Measurements from ENCODE around the gene COBLL1.
"Not testable (repeated sequence)": the region's sequence is repeated elsewhere in the genome, so short reads cannot be mapped to it uniquely, and the experiment has no call there.

The COBLL1 gene

GRCh38 chr2:164785457-164785856 is 56.2 kb downstream of the COBLL1 start:
- peak; percentile 45 for DNase-seq

GRCh38 chr2:164784376-164784775 is 57.2 kb downstream of the COBLL1 start:
- peak; percentile 58 for DNase-seq

- DNase-seq: peak; percentile 46
Observed at GRCh38 chr2:164782323-164782722, 59.3 kb downstream of the COBLL1 start.

GRCh38 chr2:164781394-164781793 is 60.2 kb downstream of the COBLL1 start:
- no peak for DNase-seq

- no peak for DNase-seq
Observed at GRCh38 chr2:164780611-164781178, 60.9 kb downstream of the COBLL1 start.

GRCh38 chr2:164779383-164780057 is 62.1 kb downstream of the COBLL1 start:
- no peak for DNase-seq

GRCh38 chr2:164778723-164779122 is 62.9 kb downstream of the COBLL1 start:
- DNase-seq: no peak

- DNase-seq: no peak
Observed at GRCh38 chr2:164777847-164778461, 63.7 kb downstream of the COBLL1 start.

GRCh38 chr2:164773635-164774034 is 68.0 kb downstream of the COBLL1 start:
- no peak for DNase-seq

GRCh38 chr2:164773091-164773490 is 68.5 kb downstream of the COBLL1 start:
- DNase-seq: no peak

GRCh38 chr2:164771897-164772296 is 69.7 kb downstream of the COBLL1 start:
- no peak for DNase-seq

- DNase-seq: no peak
Observed at GRCh38 chr2:164770421-164770916, 71.2 kb downstream of the COBLL1 start.

GRCh38 chr2:164766954-164767320 is 74.7 kb downstream of the COBLL1 start:
- no peak for DNase-seq

- DNase-seq: no peak
Observed at GRCh38 chr2:164766216-164766953, 75.2 kb downstream of the COBLL1 start.

- peak; percentile 45 for DNase-seq
Observed at GRCh38 chr2:164764996-164765395, 76.6 kb downstream of the COBLL1 start.

- DNase-seq: no peak
Observed at GRCh38 chr2:164764474-164764873, 77.1 kb downstream of the COBLL1 start.

- no peak for DNase-seq
Observed at GRCh38 chr2:164763431-164763830, 78.2 kb downstream of the COBLL1 start.

GRCh38 chr2:164761737-164762460 is 79.7 kb downstream of the COBLL1 start:
- no peak for DNase-seq

- not testable (repeated sequence) for DNase-seq
Observed at GRCh38 chr2:164761201-164761600, 80.4 kb downstream of the COBLL1 start.

GRCh38 chr2:164760179-164760578 is 81.4 kb downstream of the COBLL1 start:
- DNase-seq: no peak

- peak; percentile 25 for DNase-seq
Observed at GRCh38 chr2:164757934-164758695, 83.5 kb downstream of the COBLL1 start.

GRCh38 chr2:164756773-164757172 is 84.8 kb downstream of the COBLL1 start:
- no peak for DNase-seq
